MCF 10A (cell line): ENCODE data around the gene PANK2. TPM values are rescaled to one million over a fixed set of nuclear protein-coding genes. Genes with fewer than 3 reads are reported as not detected.

Experiments used
- BruUV-seq: library from RNA; stranded (reverse); fragments of 400-500 nt; replicated peaks from 2 replicates; lab custom pipeline; 2021; lab: Mats Ljungman, UMichigan
- CTCF ChIA-PET: fragments of 300-600 bp; sonication (Branson Sonifier 250); formaldehyde crosslinking; extraction: SDS; loops from one replicate; lab custom pipeline; 2021; ENCODE audit warnings: antibody characterized with exemption, inconsistent platforms; lab: Yijun Ruan, JAX
- POLR2A ChIA-PET: fragments of 300-600, 350-650 bp; sonication (Branson Sonifier 250); formaldehyde crosslinking; extraction: SDS; loops from one replicate; lab custom pipeline; 2020; ENCODE audit warnings: antibody characterized with exemption, inconsistent platforms; lab: Yijun Ruan, JAX
- DNase-seq: peaks from one replicate; pipeline ENCODE4 v3.0.0-alpha.2; 2018; ENCODE audit not compliant: unreplicated experiment
- H3K27ac Mint-ChIP-seq: one replicate; pipeline ENCODE4 v1.8.0; 2022; ENCODE audit warnings: mild to moderate bottlenecking, low read depth, mixed read lengths; ENCODE audit not compliant: unreplicated experiment
- H3K27me3 Mint-ChIP-seq: one replicate; pipeline ENCODE4 v1.8.0; 2022; ENCODE audit warnings: mixed read lengths; ENCODE audit not compliant: insufficient read depth, unreplicated experiment
- H3K36me3 Mint-ChIP-seq: one replicate; pipeline ENCODE4 v1.8.0; 2022; ENCODE audit warnings: mild to moderate bottlenecking, moderate library complexity, mixed read lengths; ENCODE audit not compliant: insufficient read depth, unreplicated experiment
- H3K4me1 Mint-ChIP-seq: one replicate; pipeline ENCODE4 v1.8.0; 2022; ENCODE audit warnings: mixed read lengths; ENCODE audit not compliant: insufficient read depth, unreplicated experiment
- H3K4me3 Mint-ChIP-seq: one replicate; pipeline ENCODE4 v1.8.0; 2022; ENCODE audit warnings: mild to moderate bottlenecking, moderate library complexity, mixed read lengths; ENCODE audit not compliant: unreplicated experiment
- H3K9me3 Mint-ChIP-seq: one replicate; pipeline ENCODE4 v1.8.0; 2022; ENCODE audit warnings: mixed read lengths; ENCODE audit not compliant: unreplicated experiment
- CTCF ChIP-seq: fragments of 200-600 bp; IDR thresholded peaks from one replicate; pipeline ENCODE4 v1.8.0; 2022; ENCODE audit warnings: antibody characterized with exemption, mild to moderate bottlenecking; ENCODE audit not compliant: unreplicated experiment
- intact Hi-C: fragments of 100-400 bp; cut with micrococcal nuclease; formaldehyde crosslinking; loops from 2 replicates; pipeline ENCODE4 v1.14.1; 2022
- total RNA-seq: library from RNA; stranded (reverse); gene quantifications from 2 replicates; pipeline ENCODE4 v1.2.3, GENCODE V29; 2022

Gene PANK2
- total RNA-seq, 1 experiment from 2014 or later: 29.2 TPM

- CTCF ChIA-PET: no interaction called here
- intact Hi-C loops: no loop called here
- peaks cover 11% of the 10 kb centered on the region for H3K36me3 Mint-ChIP-seq
Observed at GRCh38 chr20:3964719-3965118, 75.5 kb downstream of the PANK2 start.

GRCh38 chr20:3966571-3966970, 77.4 kb downstream of the PANK2 start:
- no TSS peak for BruUV-seq
- DNase-seq: no peak
- CTCF ChIA-PET: interaction anchor here (1.2 kb wide), 1 partner anchor 11 kb away, joined by 5 read pairs; no protein-coding TSS in a partner anchor
- Mint-ChIP-seq H3K4me3 (no peak overlapping the region), H3K4me1 (peaks cover 4% of the 10 kb centered on the region), H3K9me3 (no peaks in the 10 kb centered on the region), H3K36me3 (peaks cover 11% of the 10 kb centered on the region), H3K27ac (no peak overlapping the region), H3K27me3 (no peaks in the 10 kb centered on the region)
- POLR2A ChIA-PET: interaction anchor here (0.7 kb wide), 1 partner anchor 21 kb away, joined by 3 read pairs; no protein-coding TSS in a partner anchor
- TF ChIP-seq CTCF: no peak
- intact Hi-C loops: no loop called here

More at GRCh38 chr20:3964719-3965118, 75.5 kb downstream of the PANK2 start:
- Mint-ChIP-seq H3K27ac (no peak overlapping the region), H3K27me3 (no peaks in the 10 kb centered on the region), H3K4me1 (no peaks in the 10 kb centered on the region), H3K9me3 (no peaks in the 10 kb centered on the region), H3K4me3 (no peak overlapping the region)
- POLR2A ChIA-PET: interaction anchor here (1.0 to 1.3 kb wide), 2 partner anchors 10 to 14 kb away, joined by 3 to 4 read pairs; no protein-coding TSS in a partner anchor
- no peak for TF ChIP-seq CTCF
- no peak for DNase-seq
- no TSS peak for BruUV-seq

GRCh38 chr20:3970016-3970415, 80.8 kb downstream of the PANK2 start:
- no peaks in the 10 kb centered on the region for H3K9me3 Mint-ChIP-seq
- DNase-seq: no peak
- ChIA-PET POLR2A (interaction anchor here (1.3 kb wide), 2 partner anchors 8 to 23 kb away, joined by 4 to 7 read pairs; no protein-coding TSS in a partner anchor), CTCF (interaction anchor here (0.5 to 0.8 kb wide), 4 partner anchors 13 to 663 kb away, joined by 3 to 5 read pairs (median 4); no protein-coding TSS in a partner anchor)
- no TSS peak for BruUV-seq
- TF ChIP-seq CTCF: no peak
- H3K27me3 Mint-ChIP-seq: no peaks in the 10 kb centered on the region
- intact Hi-C loops: no loop called here
- H3K36me3 Mint-ChIP-seq: peaks cover 11% of the 10 kb centered on the region
- H3K4me1 Mint-ChIP-seq: peaks cover 11% of the 10 kb centered on the region
- H3K4me3 Mint-ChIP-seq: no peak overlapping the region
- no peak overlapping the region for H3K27ac Mint-ChIP-seq

DNA sequence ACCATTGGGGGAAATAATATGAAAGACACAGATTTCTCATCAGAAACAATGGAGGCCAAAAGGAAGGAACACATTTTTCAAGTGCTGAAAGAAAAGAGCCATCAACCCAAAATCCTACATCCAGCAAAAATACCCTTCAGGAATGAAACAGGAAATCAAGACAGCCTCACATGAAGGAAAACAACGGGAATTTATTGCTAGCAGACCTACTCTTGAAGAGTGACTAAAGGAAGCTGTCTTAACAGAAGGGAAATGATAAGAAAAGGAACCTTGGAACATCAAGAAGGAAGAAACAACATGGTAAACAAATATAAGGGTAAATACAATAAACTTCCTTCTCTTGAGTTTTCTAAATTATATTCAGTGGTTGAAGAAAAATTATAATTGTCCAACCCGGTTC, 82.0 kb downstream of the PANK2 start:
- Mint-ChIP-seq H3K4me3 (no peak overlapping the region), H3K36me3 (peaks cover 11% of the 10 kb centered on the region), H3K4me1 (peaks cover 11% of the 10 kb centered on the region), H3K9me3 (no peaks in the 10 kb centered on the region), H3K27me3 (no peaks in the 10 kb centered on the region), H3K27ac (no peak overlapping the region)
- CTCF ChIA-PET: interaction anchor here (0.7 to 0.8 kb wide), 2 partner anchors 11 to 146 kb away, joined by 3 read pairs; no protein-coding TSS in a partner anchor
- TF ChIP-seq CTCF: no peak
- intact Hi-C loops: no loop called here
- no peak for DNase-seq
- POLR2A ChIA-PET: interaction anchor here (0.7 to 1.4 kb wide), 2 partner anchors 13 to 718 kb away, joined by 3 to 6 read pairs; no protein-coding TSS in a partner anchor
- no TSS peak for BruUV-seq
